Measurements from ENCODE around the gene SYT6. TPM values are rescaled to one million over a fixed set of nuclear protein-coding genes. Genes with fewer than 3 reads are reported as not detected.

SYT6 gene
- total RNA-seq, 1 experiment from 2014 or later: not detected

DNA sequence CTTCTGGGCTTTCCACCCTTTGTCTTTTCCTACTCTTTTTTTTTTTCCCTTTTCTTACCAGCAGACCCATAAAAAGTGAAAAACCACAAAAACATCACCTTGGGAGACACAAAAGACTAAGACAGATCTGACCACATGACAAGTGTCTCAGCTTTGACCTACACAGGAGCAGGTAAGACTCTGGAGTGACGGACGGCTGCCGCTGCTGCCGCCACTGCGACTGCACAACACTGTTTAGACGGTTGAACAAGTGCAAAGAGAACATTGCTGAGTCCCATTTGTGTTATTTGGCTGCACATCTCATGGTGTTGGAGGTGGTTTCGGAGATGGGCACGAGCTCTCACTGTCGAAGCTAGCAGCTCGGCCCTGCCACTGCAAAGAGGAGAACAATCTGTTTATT lies 62.0 kb downstream of the SYT6 start:
- ChIA-PET CTCF (no interaction called here), POLR2A (ENCODE audit: unreplicated experiment) (no interaction called here)
- H3K79me2 ChIP-seq (ENCODE audit: low read depth): no peaks in the 10 kb centered on the region
- H3F3A ChIP-seq (ENCODE audit: insufficient read depth, low read depth): peaks cover 47% of the 10 kb centered on the region
- no peaks in the 10 kb centered on the region for H3K9me2 ChIP-seq (ENCODE audit: insufficient read depth)
- no TSS peak for BruUV-seq (replicated peaks)
- no peak for DNase-seq
- no peak overlapping the region for H3K4me2 ChIP-seq
- no peak overlapping the region for H3K27ac ChIP-seq
- no peak overlapping the region for H2AFZ ChIP-seq
- no peaks in the 10 kb centered on the region for H3K36me3 ChIP-seq (ENCODE audit: low read depth)
- H3K4me3 ChIP-seq: no peak overlapping the region
- no peaks in the 10 kb centered on the region for H4K20me1 ChIP-seq (ENCODE audit: insufficient read depth)
- H3K9me3 ChIP-seq (ENCODE audit: insufficient read depth, low read depth): no peaks in the 10 kb centered on the region; the same call in 1 of the 2 replicates
- no peak for TF ChIP-seq EZH2 (IDR thresholded peaks at IDR 0.05; ENCODE audit: low read depth)
- TF ChIP-seq, protein P1, sequence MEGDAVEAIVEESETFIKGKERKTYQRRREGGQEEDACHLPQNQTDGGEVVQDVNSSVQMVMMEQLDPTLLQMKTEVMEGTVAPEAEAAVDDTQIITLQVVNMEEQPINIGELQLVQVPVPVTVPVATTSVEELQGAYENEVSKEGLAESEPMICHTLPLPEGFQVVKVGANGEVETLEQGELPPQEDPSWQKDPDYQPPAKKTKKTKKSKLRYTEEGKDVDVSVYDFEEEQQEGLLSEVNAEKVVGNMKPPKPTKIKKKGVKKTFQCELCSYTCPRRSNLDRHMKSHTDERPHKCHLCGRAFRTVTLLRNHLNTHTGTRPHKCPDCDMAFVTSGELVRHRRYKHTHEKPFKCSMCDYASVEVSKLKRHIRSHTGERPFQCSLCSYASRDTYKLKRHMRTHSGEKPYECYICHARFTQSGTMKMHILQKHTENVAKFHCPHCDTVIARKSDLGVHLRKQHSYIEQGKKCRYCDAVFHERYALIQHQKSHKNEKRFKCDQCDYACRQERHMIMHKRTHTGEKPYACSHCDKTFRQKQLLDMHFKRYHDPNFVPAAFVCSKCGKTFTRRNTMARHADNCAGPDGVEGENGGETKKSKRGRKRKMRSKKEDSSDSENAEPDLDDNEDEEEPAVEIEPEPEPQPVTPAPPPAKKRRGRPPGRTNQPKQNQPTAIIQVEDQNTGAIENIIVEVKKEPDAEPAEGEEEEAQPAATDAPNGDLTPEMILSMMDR (conservative IDR thresholded peaks at IDR 0.05): no peak
- H3K4me1 ChIP-seq (replicated peaks; ENCODE audit: insufficient read depth): peaks cover 68% of the 10 kb centered on the region
- no peaks in the 10 kb centered on the region for H3K27me3 ChIP-seq (ENCODE audit: insufficient read depth, low read depth)
- intact Hi-C loops (cut with micrococcal nuclease; ENCODE audit: unreplicated experiment): loop anchor here (2.0 kb wide), 1 partner anchor 67 kb away; no protein-coding TSS in a partner anchor

DNA sequence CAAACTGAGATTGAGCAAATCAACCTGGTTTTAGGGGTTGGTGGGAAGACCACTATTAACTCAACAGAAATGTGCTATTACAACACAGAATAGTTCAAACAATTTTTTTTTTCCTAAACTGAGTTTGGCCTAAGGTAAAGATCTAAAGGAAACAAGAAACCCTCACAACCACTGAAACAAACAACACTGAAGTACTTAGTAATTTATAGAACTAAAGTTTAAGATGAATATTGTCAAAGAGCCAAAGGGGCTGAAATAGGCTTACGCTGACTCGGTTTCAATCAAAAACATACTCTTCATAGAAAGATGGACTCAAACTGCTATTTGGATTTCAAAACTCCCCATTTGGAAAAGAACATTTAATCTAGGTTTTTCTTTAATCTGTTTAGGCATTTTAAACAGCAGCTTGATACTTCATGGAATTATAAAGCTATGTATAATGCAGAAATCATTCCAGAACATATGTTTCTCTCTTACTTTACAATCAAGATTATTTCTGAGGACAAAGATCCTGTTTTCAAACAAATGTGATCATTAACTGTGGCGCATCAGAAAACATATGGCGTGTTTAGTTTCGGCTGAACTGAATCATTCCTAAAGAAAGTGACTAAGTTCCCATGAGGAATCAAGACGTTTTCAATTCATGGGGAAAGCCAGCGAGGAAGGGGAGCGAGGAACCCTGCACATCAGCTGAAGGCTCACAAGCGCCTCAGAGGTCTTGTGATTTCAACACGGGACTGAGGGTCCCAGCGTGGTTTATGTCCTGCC lies 62.7 kb downstream of the SYT6 start:
- no peak overlapping the region for H3K27ac ChIP-seq
- H4K20me1 ChIP-seq (ENCODE audit: insufficient read depth): no peaks in the 10 kb centered on the region
- no peaks in the 10 kb centered on the region for H3K9me2 ChIP-seq (ENCODE audit: insufficient read depth)
- ChIA-PET POLR2A (ENCODE audit: unreplicated experiment) (no interaction called here), CTCF (no interaction called here)
- no peaks in the 10 kb centered on the region for H3K79me2 ChIP-seq (ENCODE audit: low read depth)
- no peak for DNase-seq
- H3K9me3 ChIP-seq (ENCODE audit: insufficient read depth, low read depth): peaks cover 2% of the 10 kb centered on the region; the same call in 1 of the 2 replicates
- intact Hi-C loops (cut with micrococcal nuclease; ENCODE audit: unreplicated experiment): no loop called here
- H2AFZ ChIP-seq: no peak overlapping the region
- peaks cover 47% of the 10 kb centered on the region for H3F3A ChIP-seq (ENCODE audit: insufficient read depth, low read depth)
- no peak overlapping the region for H3K4me2 ChIP-seq
- no peak overlapping the region for H3K4me3 ChIP-seq
- BruUV-seq (replicated peaks): no TSS peak
- H3K27me3 ChIP-seq (ENCODE audit: insufficient read depth, low read depth): no peaks in the 10 kb centered on the region
- H3K36me3 ChIP-seq (ENCODE audit: low read depth): no peaks in the 10 kb centered on the region
- TF ChIP-seq EZH2 (IDR thresholded peaks at IDR 0.05; ENCODE audit: low read depth): no peak
- TF ChIP-seq, protein P1 (conservative IDR thresholded peaks at IDR 0.05): no peak
- H3K4me1 ChIP-seq (replicated peaks; ENCODE audit: insufficient read depth): peaks cover 68% of the 10 kb centered on the region

DNA sequence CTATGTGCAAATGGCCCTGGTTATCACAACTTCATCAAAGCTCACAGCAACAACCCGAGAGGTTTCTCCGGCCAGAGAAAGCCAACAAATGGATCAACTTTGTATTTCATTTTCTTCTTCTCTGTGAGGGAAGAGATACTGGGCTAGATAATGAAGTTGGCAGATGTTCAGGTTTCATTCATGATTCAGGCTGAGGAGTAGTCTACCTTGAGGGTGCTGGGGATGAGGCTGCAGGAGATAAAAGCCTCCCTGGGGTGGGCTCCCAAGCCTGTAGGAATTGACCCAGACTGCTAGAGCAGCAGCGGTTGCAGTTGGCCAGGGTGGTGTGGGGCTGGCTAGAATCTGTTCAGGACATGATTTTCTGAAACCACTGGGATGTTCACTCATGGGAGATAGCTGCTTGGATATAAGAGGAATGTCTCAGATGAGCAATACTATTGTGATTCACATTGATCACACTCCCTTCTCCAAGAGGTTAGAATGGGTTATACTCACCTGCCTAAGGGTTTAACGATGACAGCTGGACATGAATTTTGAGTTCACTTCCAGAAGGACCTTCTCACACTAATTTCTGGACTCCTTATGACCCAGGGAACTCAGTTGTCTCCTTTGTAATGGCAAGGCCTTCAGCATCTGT lies 64.0 kb downstream of the SYT6 start:
- Histone ChIP-seq H4K20me1 (ENCODE audit: insufficient read depth) (no peaks in the 10 kb centered on the region), H3K9me3 (ENCODE audit: insufficient read depth, low read depth) (peaks cover 15% of the 10 kb centered on the region), H3K9me2 (ENCODE audit: insufficient read depth) (no peaks in the 10 kb centered on the region), H3F3A (ENCODE audit: insufficient read depth, low read depth) (peaks cover 46% of the 10 kb centered on the region), H2AFZ (no peak overlapping the region), H3K27ac (peak overlapping the region; percentile 73), H3K4me2 (peak overlapping the region; percentile 16), H3K4me3 (no peak overlapping the region), H3K36me3 (ENCODE audit: low read depth) (no peaks in the 10 kb centered on the region), H3K27me3 (ENCODE audit: insufficient read depth, low read depth) (no peaks in the 10 kb centered on the region), H3K4me1 (replicated peaks; ENCODE audit: insufficient read depth) (peaks cover 61% of the 10 kb centered on the region), H3K79me2 (ENCODE audit: low read depth) (no peaks in the 10 kb centered on the region)
- intact Hi-C loops (cut with micrococcal nuclease; ENCODE audit: unreplicated experiment): no loop called here
- ChIA-PET POLR2A (ENCODE audit: unreplicated experiment) (no interaction called here), CTCF (no interaction called here)
- BruUV-seq (replicated peaks): no TSS peak
- TF ChIP-seq EZH2 (IDR thresholded peaks at IDR 0.05; ENCODE audit: low read depth): no peak
- TF ChIP-seq, protein P1 (conservative IDR thresholded peaks at IDR 0.05): no peak
- peak in 1 of 2 experiments; percentile 45 for DNase-seq
